Suprapubic skin (tissue), 4 donors: Measurements from ENCODE around the gene CCNB1. TPM values are rescaled to one million over a fixed set of nuclear protein-coding genes. Genes with fewer than 3 reads are reported as not detected.
A peak's percentile ranks its signal among the peaks of the same experiment; 100 is the strongest.
"Not testable (repeated sequence)": the region's sequence is repeated elsewhere in the genome, so short reads cannot be mapped to it uniquely, and the experiment has no call there.

ENCODE experiments used
- DNase-seq, 2 donors: peaks; one replicate each; pipeline ENCODE4 v3.0.0-alpha.2; 2019; ENCODE audit warnings: low spot score in 2 of 2
- H3K27ac ChIP-seq: fragments of 200-600 bp; sonication (generic); one replicate; pipeline ENCODE4 v1.5.1; 2019
- H3K27me3 ChIP-seq: fragments of 200-600 bp; sonication (generic); one replicate; pipeline ENCODE4 v1.5.1; 2019
- H3K36me3 ChIP-seq: fragments of 200-600 bp; sonication (generic); one replicate; pipeline ENCODE4 v1.5.1; 2019
- H3K4me1 ChIP-seq: fragments of 200-600 bp; sonication (generic); one replicate; pipeline ENCODE4 v1.5.1; 2019
- H3K4me3 ChIP-seq: fragments of 200-600 bp; sonication (generic); one replicate; pipeline ENCODE4 v1.5.1; 2019; ENCODE audit warnings: mild to moderate bottlenecking
- H3K9me3 ChIP-seq: fragments of 200-600 bp; sonication (generic); one replicate; pipeline ENCODE4 v1.5.1; 2019
- EP300 ChIP-seq: sonication (generic); formaldehyde crosslinking; IDR thresholded peaks from one replicate; pipeline ENCODE4 v1.6.1; 2017; ENCODE audit warnings: antibody characterized with exemption
- POLR2A ChIP-seq, 2 donors: fragments of 450-650 bp; IDR thresholded peaks; one replicate each; pipeline ENCODE4 v1.6.1; 2017; ENCODE audit warnings: antibody characterized with exemption in 2 of 2, mild to moderate bottlenecking in 2 of 2, moderate library complexity in 2 of 2
- POLR2AphosphoS5 ChIP-seq, 3 donors: sonication (generic); formaldehyde crosslinking; IDR thresholded peaks; one replicate each; pipeline ENCODE4 v1.6.1; 2017; ENCODE audit warnings: antibody characterized with exemption in 3 of 3
- WGBS: methylation state at CpG from one replicate; pipeline ENCODE4 v1.1.5; 2018; 5-methylcytosine and 5-hydroxymethylcytosine counted together
- total RNA-seq, 4 donors: library from RNA; depleted of rRNA; stranded (reverse); fragments of >200 nt; gene quantifications; one replicate each; pipeline ENCODE4 v1.1.0, GENCODE V29; 2016
- TF ChIP-seq, protein P1 (sequence below), 2 donors: fragments of 200-600 bp in 1 of 2; fragments of 450-650 bp in 1 of 2; sonication (generic) in 1 of 2; IDR thresholded peaks; one replicate each; pipeline ENCODE4 v1.5.1; 2016 to 2019; ENCODE audit warnings: antibody characterized with exemption in 2 of 2, mild to moderate bottlenecking in 1 of 2, moderate library complexity in 1 of 2

Gene CCNB1
- total RNA-seq, 4 donors from 2014 or later, result 8.5 to 19.9 (median 10.8) TPM

DNA sequence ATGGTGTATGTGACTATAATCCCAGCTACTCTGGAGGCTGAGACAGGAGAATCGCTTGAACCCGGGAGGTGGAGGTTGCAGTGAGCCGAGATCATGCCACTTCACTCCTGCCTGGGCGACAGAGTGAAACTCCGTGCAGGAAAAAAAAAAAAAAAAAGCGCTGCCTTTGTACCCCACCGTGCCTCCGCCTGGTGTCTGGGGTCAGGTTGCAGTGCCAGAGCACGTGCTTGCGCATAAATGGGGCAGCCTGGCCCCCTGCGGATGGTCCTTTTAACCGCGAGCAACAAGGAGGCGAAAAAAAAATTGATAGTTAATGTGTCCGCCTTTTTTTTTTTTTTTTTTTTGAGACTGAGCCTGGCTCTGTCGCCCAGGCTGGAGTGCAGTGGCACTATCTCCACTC, 6.3 kb upstream of the CCNB1 start:
- no peak overlapping the region for H3K27ac ChIP-seq
- H3K27me3 ChIP-seq, result no peaks in the 10 kb centered on the region
- DNase-seq, result no peak
- no peak overlapping the region for H3K4me3 ChIP-seq
- no peak for TF ChIP-seq EP300
- no peaks in the 10 kb centered on the region for H3K36me3 ChIP-seq
- no peaks in the 10 kb centered on the region for H3K4me1 ChIP-seq
- 90% methylated on average over 16 of the region's 16 CpGs for WGBS
- no peaks in the 10 kb centered on the region for H3K9me3 ChIP-seq

- H3K4me3 ChIP-seq, result peak overlapping the region; percentile 57
- WGBS, result 2% methylated on average over 11 of the region's 11 CpGs
- no peaks in the 10 kb centered on the region for H3K27me3 ChIP-seq
- peaks cover 23% of the 10 kb centered on the region for H3K4me1 ChIP-seq
- no peak for DNase-seq
- H3K9me3 ChIP-seq, result no peaks in the 10 kb centered on the region
- no peaks in the 10 kb centered on the region for H3K36me3 ChIP-seq
- TF ChIP-seq, protein P1, sequence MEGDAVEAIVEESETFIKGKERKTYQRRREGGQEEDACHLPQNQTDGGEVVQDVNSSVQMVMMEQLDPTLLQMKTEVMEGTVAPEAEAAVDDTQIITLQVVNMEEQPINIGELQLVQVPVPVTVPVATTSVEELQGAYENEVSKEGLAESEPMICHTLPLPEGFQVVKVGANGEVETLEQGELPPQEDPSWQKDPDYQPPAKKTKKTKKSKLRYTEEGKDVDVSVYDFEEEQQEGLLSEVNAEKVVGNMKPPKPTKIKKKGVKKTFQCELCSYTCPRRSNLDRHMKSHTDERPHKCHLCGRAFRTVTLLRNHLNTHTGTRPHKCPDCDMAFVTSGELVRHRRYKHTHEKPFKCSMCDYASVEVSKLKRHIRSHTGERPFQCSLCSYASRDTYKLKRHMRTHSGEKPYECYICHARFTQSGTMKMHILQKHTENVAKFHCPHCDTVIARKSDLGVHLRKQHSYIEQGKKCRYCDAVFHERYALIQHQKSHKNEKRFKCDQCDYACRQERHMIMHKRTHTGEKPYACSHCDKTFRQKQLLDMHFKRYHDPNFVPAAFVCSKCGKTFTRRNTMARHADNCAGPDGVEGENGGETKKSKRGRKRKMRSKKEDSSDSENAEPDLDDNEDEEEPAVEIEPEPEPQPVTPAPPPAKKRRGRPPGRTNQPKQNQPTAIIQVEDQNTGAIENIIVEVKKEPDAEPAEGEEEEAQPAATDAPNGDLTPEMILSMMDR (IDR thresholded peaks at IDR 0.05), result no peak
- no peak for TF ChIP-seq POLR2AphosphoS5 (IDR thresholded peaks at IDR 0.05)
- no peak for TF ChIP-seq POLR2A (IDR thresholded peaks at IDR 0.05)
- no peak for TF ChIP-seq EP300
- no peak overlapping the region for H3K27ac ChIP-seq
Measured at GRCh38 chr5:69167493-69167855, 524 bp downstream of the CCNB1 start.

GRCh38 chr5:69167929-69168328, 979 bp downstream of the CCNB1 start:
- 43% methylated on average over 8 of the region's 8 CpGs for WGBS
- H3K9me3 ChIP-seq, result no peaks in the 10 kb centered on the region
- DNase-seq, result no peak
- no peaks in the 10 kb centered on the region for H3K27me3 ChIP-seq
- peak overlapping the region; percentile 57 for H3K4me3 ChIP-seq
- no peak overlapping the region for H3K27ac ChIP-seq
- TF ChIP-seq, protein P1 (IDR thresholded peaks at IDR 0.05), result no peak
- no peak for TF ChIP-seq POLR2A (IDR thresholded peaks at IDR 0.05)
- TF ChIP-seq POLR2AphosphoS5 (IDR thresholded peaks at IDR 0.05), result no peak
- TF ChIP-seq EP300, result no peak
- H3K36me3 ChIP-seq, result no peaks in the 10 kb centered on the region
- H3K4me1 ChIP-seq, result peaks cover 23% of the 10 kb centered on the region

DNA sequence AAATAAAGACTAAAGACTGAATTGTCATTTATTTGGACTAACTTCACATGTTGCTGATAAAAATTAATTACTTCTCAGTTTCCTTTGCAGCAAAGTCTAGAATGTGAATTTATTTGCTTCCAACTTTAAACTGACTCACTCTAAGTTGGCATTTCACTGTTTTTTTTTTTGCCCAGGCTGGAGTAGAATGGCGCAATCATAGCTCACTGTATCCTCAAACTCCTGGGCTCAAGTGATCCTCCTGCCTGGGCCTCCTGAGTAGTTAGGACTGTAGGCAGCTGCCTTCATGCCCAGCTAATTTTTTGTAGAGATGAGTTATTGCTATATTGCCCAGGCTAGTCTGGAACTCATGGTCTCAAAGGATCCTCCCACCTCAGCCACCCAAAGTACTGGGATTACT, 3.5 kb downstream of the CCNB1 start:
- WGBS, result 95% methylated on average over 1 of the region's 1 CpG
- Histone ChIP-seq H3K4me1 (peaks cover 23% of the 10 kb centered on the region), H3K27me3 (no peaks in the 10 kb centered on the region), H3K27ac (no peak overlapping the region), H3K36me3 (peaks cover 17% of the 10 kb centered on the region), H3K9me3 (no peaks in the 10 kb centered on the region), H3K4me3 (no peak overlapping the region)
- TF ChIP-seq POLR2A (IDR thresholded peaks at IDR 0.05) (no peak), POLR2AphosphoS5 (IDR thresholded peaks at IDR 0.05) (no peak), EP300 (no peak)
- TF ChIP-seq, protein P1 (IDR thresholded peaks at IDR 0.05), result no peak
- DNase-seq, result no peak

DNA sequence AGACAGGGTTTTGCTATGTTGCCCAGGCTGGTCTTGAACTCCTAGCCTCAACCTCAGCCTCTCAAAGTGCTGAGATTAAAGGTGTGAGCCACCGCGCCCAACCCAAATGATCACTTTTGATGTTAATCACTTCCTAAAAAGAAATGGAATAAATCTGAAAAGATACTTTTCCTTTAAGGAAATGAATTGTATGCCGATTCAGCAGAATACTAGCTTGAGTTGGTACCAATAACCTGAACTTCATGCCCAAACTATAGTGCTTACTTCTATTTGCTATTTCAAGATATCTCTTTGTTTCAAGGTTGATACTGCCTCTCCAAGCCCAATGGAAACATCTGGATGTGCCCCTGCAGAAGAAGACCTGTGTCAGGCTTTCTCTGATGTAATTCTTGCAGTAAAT, 4.0 kb downstream of the CCNB1 start:
- DNase-seq, result no peak
- Histone ChIP-seq H3K27me3 (no peaks in the 10 kb centered on the region), H3K36me3 (peaks cover 19% of the 10 kb centered on the region), H3K27ac (no peak overlapping the region), H3K4me1 (peaks cover 22% of the 10 kb centered on the region), H3K4me3 (no peak overlapping the region), H3K9me3 (no peaks in the 10 kb centered on the region)
- WGBS, result 95% methylated on average over 3 of the region's 3 CpGs
- no peak for TF ChIP-seq POLR2A (IDR thresholded peaks at IDR 0.05)
- no peak for TF ChIP-seq POLR2AphosphoS5 (IDR thresholded peaks at IDR 0.05)
- no peak for TF ChIP-seq EP300
- TF ChIP-seq, protein P1 (IDR thresholded peaks at IDR 0.05), result no peak

DNA sequence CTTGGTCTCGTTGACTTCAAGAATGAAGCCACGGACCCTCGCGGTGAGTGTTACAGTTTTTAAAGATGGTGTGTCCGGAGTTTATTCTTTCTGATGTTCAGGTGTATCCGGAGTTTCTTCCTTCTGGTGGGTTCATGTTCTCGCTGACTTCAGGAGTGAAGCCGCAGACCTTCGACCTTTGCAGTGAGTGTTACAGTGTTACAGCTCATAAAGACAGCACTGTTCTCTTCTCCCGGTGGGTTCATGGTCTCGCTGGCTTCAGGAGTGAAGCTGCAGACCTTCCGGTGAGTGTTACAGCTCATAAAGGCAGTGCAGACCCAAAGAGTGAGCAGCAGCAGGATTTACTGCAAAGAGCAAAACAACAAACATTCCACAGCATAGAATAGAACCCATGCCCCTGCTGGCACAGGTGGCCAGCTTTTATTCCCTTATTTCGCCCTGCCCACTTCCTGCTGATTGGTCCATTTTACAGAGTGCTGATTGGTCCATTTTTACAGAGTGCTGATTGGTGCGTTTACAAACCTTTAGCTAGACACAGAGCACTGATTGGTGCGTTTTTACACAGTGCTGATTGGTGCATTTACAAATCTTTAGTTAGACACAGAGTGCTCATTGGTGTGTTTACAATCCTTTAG, 14.8 kb downstream of the CCNB1 start:
- not testable (repeated sequence) for H3K27ac ChIP-seq, H3K9me3 ChIP-seq, H3K4me3 ChIP-seq, DNase-seq, H3K36me3 ChIP-seq, H3K4me1 ChIP-seq, H3K27me3 ChIP-seq
- 93% methylated on average over 15 of the region's 15 CpGs for WGBS
